ENCODE measurements around the gene COBL.

GRCh38 chr7:51103718-51104117, 212.9 kb downstream of the COBL start:
- no peak for TF ChIP-seq FOXA1 (IDR thresholded peaks at IDR 0.05)
- no peak for TF ChIP-seq BHLHE40 (IDR thresholded peaks at IDR 0.05; ENCODE audit: borderline replicate concordance)
- TF ChIP-seq FOXK2 (IDR thresholded peaks at IDR 0.05) = no peak
- TF ChIP-seq SUZ12 (IDR thresholded peaks at IDR 0.05) = no peak
- TF ChIP-seq NFRKB (IDR thresholded peaks at IDR 0.05) = no peak
- no peak for TF ChIP-seq SP1 (IDR thresholded peaks at IDR 0.05)
- no peak for TF ChIP-seq PKNOX1 (IDR thresholded peaks at IDR 0.05)
- no peak for TF ChIP-seq HDGF (IDR thresholded peaks at IDR 0.05; ENCODE audit: borderline replicate concordance)
- TF ChIP-seq CTBP1 (IDR thresholded peaks at IDR 0.05; ENCODE audit: borderline replicate concordance) = no peak
- no peak for TF ChIP-seq ELF4 (IDR thresholded peaks at IDR 0.05)
- no peak for TF ChIP-seq FOXM1 (IDR thresholded peaks at IDR 0.05; ENCODE audit: borderline replicate concordance)
- TF ChIP-seq L3MBTL2 (conservative IDR thresholded peaks at IDR 0.05) = no peak
